ENCODE data around the gene PI4K2A. TPM values are rescaled to one million over a fixed set of nuclear protein-coding genes. Genes with fewer than 3 reads are reported as not detected.

PI4K2A gene
- total RNA-seq, 6 experiments from 2014 or later: 6.2 to 18.1 (median 11.4) TPM

GRCh38 chr10:97650726-97651125, 10.3 kb downstream of the PI4K2A start:
- H3K4me1 ChIP-seq: no peaks in the 10 kb centered on the region
- intact Hi-C loops (cut with DNase I): no loop called here

GRCh38 chr10:97651773-97652172, 11.3 kb downstream of the PI4K2A start:
- Histone ChIP-seq H3K27me3 (no peaks in the 10 kb centered on the region), H3K4me3 (no peak overlapping the region), H3K27ac (no peak overlapping the region), H3K4me1 (no peaks in the 10 kb centered on the region), H3K36me3 (peaks cover 7 to 35% (median 11%) of the 10 kb centered on the region in 4 donors), H3K9me3 (no peaks in the 10 kb centered on the region)
- ATAC-seq (no peak), DNase-seq (no peak)
- no peak for TF ChIP-seq CTCF (IDR thresholded peaks at IDR 0.05)
- no peak for TF ChIP-seq POLR2A (IDR thresholded peaks at IDR 0.05)
- whole genome bisulfite sequencing (ENCODE audit: insufficient coverage, low coverage, low lambda C conversion rate, missing lambda C conversion rate): 93% methylated on average over 3 of the region's 3 CpGs
- intact Hi-C loops (cut with DNase I): no loop called here

More at GRCh38 chr10:97650726-97651125, 10.3 kb downstream of the PI4K2A start:
- Histone ChIP-seq H3K9me3 (no peaks in the 10 kb centered on the region), H3K27ac (no peak overlapping the region), H3K27me3 (no peaks in the 10 kb centered on the region), H3K4me3 (no peak overlapping the region), H3K36me3 (peaks cover 7 to 26% (median 7%) of the 10 kb centered on the region in 4 donors)
- peak in 2 of 4 donors; percentile 28 to 29 for ATAC-seq
- TF ChIP-seq CTCF (IDR thresholded peaks at IDR 0.05) (no peak), POLR2A (IDR thresholded peaks at IDR 0.05) (no peak)
- DNase-seq: peak in 1 of 3 donors; percentile 35
- 72% methylated on average over 2 of the region's 3 CpGs for WGBS (ENCODE audit: insufficient coverage, low coverage, low lambda C conversion rate, missing lambda C conversion rate)

- no peak overlapping the region for H3K27ac ChIP-seq
- intact Hi-C loops (cut with DNase I): no loop called here
- peaks cover 5 to 34% (median 12%) of the 10 kb centered on the region in 4 donors for H3K36me3 ChIP-seq
- no peak for TF ChIP-seq CTCF (IDR thresholded peaks at IDR 0.05)
- TF ChIP-seq POLR2A (IDR thresholded peaks at IDR 0.05): no peak
- 100% methylated on average over 2 of the region's 5 CpGs for WGBS (ENCODE audit: insufficient coverage, low coverage, low lambda C conversion rate, missing lambda C conversion rate)
- H3K4me3 ChIP-seq: no peak overlapping the region
- DNase-seq (no peak), ATAC-seq (no peak)
- H3K27me3 ChIP-seq: no peaks in the 10 kb centered on the region
- no peaks in the 10 kb centered on the region for H3K4me1 ChIP-seq
- no peaks in the 10 kb centered on the region for H3K9me3 ChIP-seq
These were observed 16.3 kb downstream of the PI4K2A start for GRCh38 chr10:97656777-97657176.

- WGBS (ENCODE audit: insufficient coverage, low coverage, low lambda C conversion rate, missing lambda C conversion rate): 52% methylated on average over 1 of the region's 1 CpG
- no peak for ATAC-seq
- peaks cover 0 to 16% (median 6%) of the 10 kb centered on the region in 4 donors for H3K36me3 ChIP-seq
These were observed 19.1 kb downstream of the PI4K2A start for GRCh38 chr10:97659589-97659988.

More at GRCh38 chr10:97659589-97659988, 19.1 kb downstream of the PI4K2A start:
- no peaks in the 10 kb centered on the region for H3K27me3 ChIP-seq
- H3K9me3 ChIP-seq: no peaks in the 10 kb centered on the region
- TF ChIP-seq CTCF (IDR thresholded peaks at IDR 0.05): no peak
- peaks cover 0 to 11% (median 3%) of the 10 kb centered on the region in 4 donors for H3K4me1 ChIP-seq
- intact Hi-C loops (cut with DNase I): no loop called here
- no peak for DNase-seq
- H3K4me3 ChIP-seq: no peak overlapping the region
- no peak overlapping the region for H3K27ac ChIP-seq

All from right lobe of liver (tissue), 6 donors.